Stimulated activated CD8-positive, alpha-beta memory T cell treated with anti-CD3 and anti-CD28 coated beads, Interleukin-4, amount 100 ng/mL, for 24 hours (primary cell): ENCODE results near the gene TOX2.
"Not testable (repeated sequence)": the region's sequence is repeated elsewhere in the genome, so short reads cannot be mapped to it uniquely, and the experiment has no call there.

Experiments
- DNase-seq: peaks from one replicate; pipeline ENCODE4 v3.0.0-alpha.2; 2020; ENCODE audit warnings: low read depth

TOX2 gene

DNA sequence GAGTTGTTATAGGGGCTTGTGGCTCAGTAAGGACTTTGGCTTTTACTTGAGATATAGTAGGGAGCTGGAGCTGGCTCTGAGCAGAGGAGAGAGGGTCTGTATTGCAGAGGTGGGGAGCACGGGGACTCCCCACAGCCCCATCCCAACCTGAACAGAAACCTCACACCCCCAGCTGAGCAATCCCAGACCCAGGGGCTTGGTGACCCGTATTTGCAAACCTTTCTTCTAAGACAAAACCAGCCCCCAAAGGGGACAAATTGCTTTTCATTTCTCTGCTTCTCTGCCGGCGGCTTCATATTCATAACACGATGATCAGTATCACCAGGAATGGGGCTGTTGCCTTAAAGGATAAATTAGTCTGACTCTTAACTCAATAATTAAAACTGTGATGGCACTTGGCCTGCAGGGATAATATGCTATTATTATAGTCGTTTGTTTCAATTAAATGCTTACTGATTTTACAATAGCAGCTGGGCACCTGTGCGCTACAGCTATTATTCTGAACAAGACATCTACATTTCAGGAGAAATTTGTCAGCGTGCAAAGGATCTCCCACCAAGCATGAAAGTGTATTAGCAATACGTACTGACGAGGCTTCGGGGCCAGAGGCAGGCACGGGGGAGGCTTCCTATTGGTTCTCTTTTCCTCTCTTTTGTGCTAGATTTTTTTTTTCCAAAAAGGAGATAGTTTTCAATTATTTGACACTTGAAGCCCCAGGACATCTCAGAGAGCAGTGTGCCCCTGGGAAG, 118.1 kb downstream of the TOX2 start:
- DNase-seq, result no peak

DNA sequence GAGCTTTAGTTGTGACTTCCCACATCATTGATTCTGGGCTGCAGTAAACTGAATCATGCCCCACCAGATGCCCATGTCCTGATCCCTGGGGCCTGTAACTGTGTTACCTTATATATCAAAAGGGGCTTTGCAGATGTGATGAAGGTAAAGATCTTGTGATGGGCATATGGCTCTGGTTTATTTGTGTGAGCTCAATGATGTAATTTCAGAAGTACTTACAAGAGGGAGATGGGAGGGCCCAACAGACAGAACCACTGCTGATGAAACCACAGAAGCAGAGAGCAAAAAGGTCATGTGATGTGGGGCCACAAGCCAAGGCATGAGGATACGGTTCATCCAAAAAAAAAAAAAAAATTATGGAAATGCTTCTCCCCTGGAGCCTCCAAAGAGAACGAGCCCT, 118.7 kb downstream of the TOX2 start:
- no peak for DNase-seq

- no peak for DNase-seq
Observed at GRCh38 chr20:44033873-44034272, 119.2 kb downstream of the TOX2 start.

GRCh38 chr20:44034451-44034850, 119.8 kb downstream of the TOX2 start:
- no peak for DNase-seq

GRCh38 chr20:44034965-44035635, 120.4 kb downstream of the TOX2 start:
- DNase-seq, result no peak

DNA sequence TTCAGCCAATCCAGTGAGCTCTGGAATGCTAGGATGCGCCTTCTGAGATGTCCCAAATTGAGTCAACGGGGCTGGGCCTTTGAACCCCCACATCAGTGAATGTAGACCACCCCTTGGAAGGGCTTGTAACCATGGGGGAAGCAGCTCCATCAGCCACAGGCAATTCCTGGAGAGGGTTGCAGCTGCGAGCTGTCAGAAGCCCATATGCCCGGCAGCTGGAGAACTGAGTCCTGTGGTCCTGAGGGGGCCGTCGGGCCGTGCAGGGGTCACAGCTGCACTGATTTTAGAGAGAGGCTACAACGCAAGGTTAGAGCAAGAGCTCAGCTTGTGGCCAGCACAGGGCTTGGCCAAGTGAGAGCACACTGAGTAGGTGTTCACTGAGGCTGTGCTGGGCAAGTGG, 121.3 kb downstream of the TOX2 start:
- DNase-seq, result no peak

GRCh38 chr20:44036441-44036840, 121.8 kb downstream of the TOX2 start:
- no peak for DNase-seq

DNA sequence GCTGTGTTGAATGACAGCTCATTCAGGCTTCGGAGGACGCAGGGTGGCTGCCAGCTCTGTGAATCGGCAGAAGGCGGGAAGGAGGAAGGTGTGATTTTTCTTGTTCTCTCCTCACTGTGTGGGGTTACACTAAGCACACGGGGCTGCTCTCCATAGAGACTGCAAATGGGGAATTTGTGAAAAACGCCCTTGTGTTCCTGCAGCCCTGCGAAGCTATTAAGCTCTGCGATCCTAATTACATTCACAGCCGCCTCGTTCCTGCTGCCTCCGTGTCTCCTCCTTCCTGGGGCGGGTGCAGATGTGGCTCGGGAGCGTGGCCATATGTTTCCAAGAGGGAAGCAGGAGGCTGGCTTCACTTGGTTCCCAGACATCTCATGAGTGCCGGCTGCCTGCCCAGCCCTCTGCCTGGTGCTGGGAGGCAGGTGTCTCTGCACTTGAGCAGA, 124.0 kb downstream of the TOX2 start:
- no peak for DNase-seq

DNA sequence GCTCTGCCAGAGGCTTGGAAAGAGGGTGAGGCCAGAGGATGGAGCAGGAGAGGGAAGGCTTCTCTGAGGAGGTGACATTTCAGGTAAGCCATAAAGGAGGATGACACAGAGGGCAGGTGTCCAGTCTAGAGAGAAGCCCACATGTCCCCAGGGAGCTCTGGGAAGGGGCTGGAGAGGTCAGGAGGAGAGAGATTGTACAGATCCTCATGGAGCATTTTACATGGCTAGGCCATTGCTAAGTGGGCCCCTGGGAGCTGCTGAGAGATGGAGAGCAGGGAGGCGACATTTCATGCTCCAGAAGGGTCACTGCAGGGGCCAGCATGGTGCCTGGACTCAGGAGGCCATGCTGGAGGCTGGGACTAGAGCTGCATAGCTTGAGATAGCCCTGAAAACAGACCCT, 124.5 kb downstream of the TOX2 start:
- DNase-seq, result no peak

- DNase-seq, result no peak
Observed at GRCh38 chr20:44039741-44040140, 125.1 kb downstream of the TOX2 start.

DNA sequence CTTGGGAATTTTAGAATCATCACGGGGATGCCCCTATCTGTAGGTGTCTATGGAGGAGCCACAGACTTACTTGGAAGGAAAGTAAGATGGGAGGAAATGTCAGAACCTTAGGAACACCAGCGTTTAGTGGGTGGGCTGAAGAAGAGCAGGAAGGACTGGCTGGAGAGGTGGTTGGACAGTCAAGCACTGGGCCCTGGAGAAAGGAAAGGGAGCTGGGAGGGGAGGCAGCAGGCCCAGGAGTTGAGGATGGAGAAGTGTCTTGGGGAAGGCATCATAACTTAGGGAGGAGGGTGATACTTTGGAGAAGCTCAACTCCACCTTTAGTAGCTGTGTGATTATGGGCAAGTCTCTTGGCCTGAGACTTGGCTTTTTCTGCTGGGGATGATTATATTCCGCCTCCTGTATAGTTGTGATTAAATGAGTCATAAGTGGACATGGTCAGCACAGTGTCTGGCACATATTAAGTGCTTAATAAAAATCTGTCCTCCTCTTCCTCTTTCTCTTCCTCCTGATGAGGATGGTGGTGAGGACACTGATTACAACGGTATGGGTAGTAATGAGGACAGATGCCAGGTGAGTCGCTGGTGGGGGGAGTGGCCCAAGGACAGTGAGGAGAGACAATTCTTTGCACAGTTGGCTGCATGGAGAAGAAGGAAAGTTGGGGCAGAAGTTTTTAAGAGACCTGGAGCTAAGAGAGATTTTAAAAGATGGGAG, 125.7 kb downstream of the TOX2 start:
- DNase-seq, result no peak

- no peak for DNase-seq
Observed at GRCh38 chr20:44041001-44041400, 126.3 kb downstream of the TOX2 start.

- not testable (repeated sequence) for DNase-seq
Observed at GRCh38 chr20:44044712-44045111, 130.1 kb downstream of the TOX2 start.

DNA sequence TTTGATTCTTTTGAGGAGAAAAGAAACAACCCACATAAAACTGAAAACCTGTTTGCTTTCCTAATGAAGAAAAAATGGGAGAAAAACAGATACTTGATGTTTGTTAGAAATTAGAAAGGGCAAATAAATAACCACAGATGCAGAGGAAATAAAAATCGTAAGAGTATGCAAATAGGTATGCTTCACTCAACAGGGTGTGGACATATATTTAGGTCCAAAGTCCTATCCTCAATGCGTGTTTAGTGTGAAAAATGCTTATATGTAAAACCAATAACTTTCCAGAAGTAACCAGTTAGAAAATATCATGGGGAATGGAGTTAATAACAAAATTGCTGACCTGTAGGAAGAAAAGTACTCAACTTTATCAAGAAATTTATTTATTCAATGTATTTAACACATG, 135.7 kb downstream of the TOX2 start:
- DNase-seq, result no peak

DNA sequence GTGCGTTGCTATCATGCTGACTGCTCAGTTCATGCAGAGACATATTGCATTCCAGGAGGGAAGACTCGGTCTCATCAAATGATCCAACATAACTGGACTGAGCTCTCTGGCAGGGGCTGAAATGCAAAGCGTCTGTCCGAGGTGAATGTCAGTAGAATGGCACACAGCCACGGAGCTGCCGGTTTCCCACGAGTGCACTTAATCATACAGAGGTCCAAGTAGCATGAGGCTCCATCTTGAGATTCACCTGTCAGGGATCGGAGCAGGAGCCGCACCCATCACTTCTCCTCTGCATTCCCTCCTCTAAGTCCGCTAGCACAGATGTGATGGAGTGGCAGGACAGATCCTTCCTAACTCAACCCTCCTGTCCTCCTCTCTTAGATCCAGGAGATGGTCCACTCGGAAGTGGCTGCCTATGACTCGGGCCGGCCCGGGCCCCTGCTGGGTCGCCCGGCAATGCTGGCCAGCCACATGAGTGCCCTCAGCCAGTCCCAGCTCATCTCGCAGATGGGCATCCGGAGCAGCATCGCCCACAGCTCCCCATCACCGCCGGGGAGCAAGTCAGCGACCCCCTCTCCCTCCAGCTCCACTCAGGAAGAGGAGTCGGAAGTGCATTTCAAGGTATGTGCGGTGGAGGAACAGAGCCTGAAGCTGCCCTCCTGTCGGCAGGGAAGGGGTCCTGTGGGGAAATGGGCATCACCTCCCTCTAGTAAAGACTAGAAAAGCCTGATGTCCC, 136.4 kb downstream of the TOX2 start:
- no peak for DNase-seq

GRCh38 chr20:44051661-44052000, 137.0 kb downstream of the TOX2 start:
- no peak for DNase-seq

DNA sequence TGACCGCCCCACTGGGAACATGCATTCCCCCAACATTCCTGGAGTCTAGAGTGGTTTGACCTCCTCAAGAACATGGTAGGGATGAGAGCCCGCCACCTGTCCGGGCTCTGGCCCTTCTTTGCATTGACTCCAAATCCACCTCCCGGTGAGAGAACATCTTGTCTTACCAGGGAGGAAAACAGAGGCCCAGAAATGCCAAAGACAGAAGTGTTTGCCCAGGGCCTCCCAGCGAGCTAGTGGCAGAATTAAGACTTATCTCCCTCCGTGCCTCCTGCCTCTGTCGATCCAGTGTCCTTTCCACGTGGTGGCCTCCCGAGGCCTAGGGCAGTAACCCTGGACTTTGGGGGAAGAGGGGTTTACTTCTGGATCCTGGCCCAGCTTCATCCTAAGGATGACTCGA, 137.5 kb downstream of the TOX2 start:
- no peak for DNase-seq

GRCh38 chr20:44053046-44053445, 138.4 kb downstream of the TOX2 start:
- no peak for DNase-seq

- DNase-seq, result no peak
Observed at GRCh38 chr20:44054118-44054517, 139.5 kb downstream of the TOX2 start.

- DNase-seq, result no peak
Observed at GRCh38 chr20:44054849-44055248, 140.2 kb downstream of the TOX2 start.

- no peak for DNase-seq
Observed at GRCh38 chr20:44056010-44056698, 141.5 kb downstream of the TOX2 start.
